ENCODE data around the gene SUFU. TPM values are rescaled to one million over a fixed set of nuclear protein-coding genes. Genes with fewer than 3 reads are reported as not detected.
A peak's percentile ranks its signal among the peaks of the same experiment; 100 is the strongest.

Gene SUFU
- total and polyA plus RNA-seq, 2 of the 13 experiments (the other 11 are each of a cell fraction or from before 2014, with no cell fraction given): 2.9 to 5.5 TPM

- DNase-seq (ENCODE audit: low spot score) (peak; percentile 60), ATAC-seq (peak; percentile 63), FAIRE-seq (no peak)
- H4K20me1 ChIP-seq (ENCODE audit: insufficient read depth, low read length): no peaks in the 10 kb centered on the region
- H3K4me2 ChIP-seq (ENCODE audit: low read depth, low read length): peak overlapping the region; percentile 28; the same call in 1 of the 2 replicates
- in situ Hi-C loops (cut with HindIII; ENCODE audit: extremely low pct_ligation_motif_present, low pct_unique_long_range_greater_than_20kb): no loop called here
- H2AFZ ChIP-seq (ENCODE audit: low read length): no peak overlapping the region
- 64% methylated on average over 11 of the region's 13 CpGs for WGBS (ENCODE audit: low lambda C conversion rate)
- H3K9ac ChIP-seq (ENCODE audit: insufficient read depth, low read depth, low read length): peak overlapping the region; percentile 12; the same call in 1 of the 2 replicates
- peaks cover 50% of the 10 kb centered on the region for H3K4me1 ChIP-seq (ENCODE audit: insufficient read depth, low read length)
- no peaks in the 10 kb centered on the region for H3K79me2 ChIP-seq (ENCODE audit: insufficient read depth, low read length)
- CTCF ChIA-PET (ENCODE audit: low intra/inter-chr PET ratio, low total read pairs): no interaction called here
- H3K27ac ChIP-seq (ENCODE audit: extremely low read length, insufficient read depth, low read length): peak overlapping the region; percentile 30
- H3K27me3 ChIP-seq (ENCODE audit: control insufficient read depth in 1 of 2, insufficient read depth in 2 of 2, low read length in 2 of 2): no peaks in the 10 kb centered on the region
- POLR2A ChIA-PET: interaction anchor here (0.7 to 2.0 kb wide), 4 partner anchors 20 to 24 kb away, joined by 3 to 8 read pairs (median 4); no protein-coding TSS in a partner anchor
- BruUV-seq (replicated peaks): no TSS peak
- no peaks in the 10 kb centered on the region for H3K9me3 ChIP-seq (ENCODE audit: low read length)
- peaks cover 6 to 13% of the 10 kb centered on the region in 2 experiments; a peak in 4 of 5 replicates for H3K36me3 ChIP-seq (replicated peaks in 1 of 2; ENCODE audit: control insufficient read depth in 1 of 2, insufficient read depth in 2 of 2, low read length in 2 of 2)
- no peak overlapping the region; a peak in 1 of 6 replicates for H3K4me3 ChIP-seq (replicated peaks in 1 of 3; ENCODE audit: insufficient read depth in 1 of 3, low read depth in 2 of 3, low read length in 3 of 3)
- intact Hi-C loops (cut with micrococcal nuclease; ENCODE audit: unreplicated experiment): no loop called here
- TF ChIP-seq ZNF687 (CRISPR knock-in tag; IDR thresholded peaks at IDR 0.05) (peak; percentile 59), FOXA1 (IDR thresholded peaks at IDR 0.05) (no peak), FOXA1 (CRISPR knock-in tag; IDR thresholded peaks at IDR 0.05) (peak; percentile 69), SOX6 (IDR thresholded peaks at IDR 0.05) (no peak), SOX6 (CRISPR knock-in tag; IDR thresholded peaks at IDR 0.05) (peak; percentile 64), KDM5B (CRISPR knock-in tag; IDR thresholded peaks at IDR 0.05; ENCODE audit: borderline replicate concordance) (0 out of 2 replicates have a peak, but pooled peaks have one; percentile 28), IRX3 (CRISPR knock-in tag; IDR thresholded peaks at IDR 0.05; ENCODE audit: borderline replicate concordance, low read depth) (no peak), SOX13 (IDR thresholded peaks at IDR 0.05) (no peak), SOX13 (CRISPR knock-in tag; conservative IDR thresholded peaks at IDR 0.05 in 1 of 2, IDR thresholded peaks at IDR 0.05 in 1 of 2) (peak in 1 of 2 experiments; percentile 80; a peak in 2 of 4 replicates), PRMT3 (CRISPR knock-in tag; IDR thresholded peaks at IDR 0.05; ENCODE audit: borderline replicate concordance, low read depth) (no peak), IRF9 (CRISPR knock-in tag; IDR thresholded peaks at IDR 0.05; ENCODE audit: borderline replicate concordance) (no peak), ETV5 (CRISPR knock-in tag; IDR thresholded peaks at IDR 0.05; ENCODE audit: borderline replicate concordance) (peak; percentile 18; the same call in 1 of the 2 replicates), GATAD2A (CRISPR knock-in tag; IDR thresholded peaks at IDR 0.05) (peak; percentile 55), SOX5 (CRISPR knock-in tag; IDR thresholded peaks at IDR 0.05; ENCODE audit: borderline replicate concordance) (peak; percentile 77; the same call in 1 of the 2 replicates), ZBTB33 (CRISPR knock-in tag; IDR thresholded peaks at IDR 0.05) (peak; percentile 53; the same call in 1 of the 2 replicates), RCOR2 (CRISPR knock-in tag; IDR thresholded peaks at IDR 0.05) (no peak), NR2F1 (CRISPR knock-in tag; IDR thresholded peaks at IDR 0.05) (no peak)
These were observed 117.9 kb downstream of the SUFU start for GRCh38 chr10:102621443-102622325.

Data from HepG2 (cell line).